ENCODE results near the gene PFDN2. TPM values are rescaled to one million over a fixed set of nuclear protein-coding genes. Genes with fewer than 3 reads are reported as not detected.
A peak's percentile ranks its signal among the peaks of the same experiment; 100 is the strongest.

PFDN2 gene
- 100 to 1,000 TPM in 2 of 6 experiments, 10 to 100 TPM in 4; 77.4 to 114 (median 92.8) TPM for total RNA-seq (2021; fragmentation: NEBNext Ultra II Directional; extraction: Animal tissue kit (Norgen Biotek cat#: 25700))
- long read RNA-seq, transcript PFDN2-201 (4 exons, 677 nt): major isoform, 98 of 104 reads
- long read RNA-seq, partial matches to known transcripts: 0 of 104 reads
- long read RNA-seq, other reads (novel, unspliced or antisense): 2 of 104 reads

- TF ChIP-seq CTCF (IDR thresholded peaks at IDR 0.05): no peak
- DNase-seq: peak; percentile 74
- peaks cover 63% of the 10 kb centered on the region for H3K4me1 Mint-ChIP-seq (ENCODE audit: low read depth)
- peak within 1 kb of the TSS; percentile 97 for H3K4me3 Mint-ChIP-seq
- peak within 1 kb of the TSS; percentile 98 for H3K27ac Mint-ChIP-seq
- H3K27me3 Mint-ChIP-seq (ENCODE audit: insufficient read depth): no peaks in the 10 kb centered on the region; the same call in none of the 2 replicates
- peaks cover 13% of the 10 kb centered on the region; the same call in 1 of the 2 replicates for H3K36me3 Mint-ChIP-seq (ENCODE audit: low read depth)
- H3K9me3 Mint-ChIP-seq: no peaks in the 10 kb centered on the region
These were observed at the start of gene PFDN2, which contains the start of gene NIT1 for GRCh38 chr1:161117759-161118581. Gene PFDN2, minus strand, starts transcription at chr1:161118037. Its CDS starts 11 bp downstream, at chr1:161118026. Gene NIT1, plus strand, starts transcription at chr1:161118105. Its CDS starts 72 bp downstream, at chr1:161118177.

GRCh38 chr1:161166669-161167548 lies 49.1 kb upstream of the PFDN2 start:
- DNase-seq: peak; percentile 20
- no peaks in the 10 kb centered on the region; the same call in none of the 2 replicates for H3K27me3 Mint-ChIP-seq (ENCODE audit: insufficient read depth)
- H3K36me3 Mint-ChIP-seq (ENCODE audit: low read depth): peaks cover 5% of the 10 kb centered on the region; the same call in 1 of the 2 replicates
- no peak for TF ChIP-seq CTCF (IDR thresholded peaks at IDR 0.05)
- peak overlapping the region; percentile 94 for H3K4me3 Mint-ChIP-seq
- peaks cover 25% of the 10 kb centered on the region for H3K4me1 Mint-ChIP-seq (ENCODE audit: low read depth)
- no peaks in the 10 kb centered on the region for H3K9me3 Mint-ChIP-seq
- peak overlapping the region; percentile 100 for H3K27ac Mint-ChIP-seq

GRCh38 chr1:161165742-161166668 lies 48.2 kb upstream of the PFDN2 start, which contains the start of gene PPOX:
Gene PPOX, plus strand, starts transcription at chr1:161166426. Its CDS starts 422 bp downstream, at chr1:161166848.
- Mint-ChIP-seq H3K4me1 (ENCODE audit: low read depth) (peaks cover 30% of the 10 kb centered on the region), H3K4me3 (peak within 1 kb of the TSS; percentile 94), H3K36me3 (ENCODE audit: low read depth) (peaks cover 2% of the 10 kb centered on the region), H3K27me3 (ENCODE audit: insufficient read depth) (no peaks in the 10 kb centered on the region; the same call in none of the 2 replicates), H3K9me3 (no peaks in the 10 kb centered on the region), H3K27ac (peak within 1 kb of the TSS; percentile 100)
- DNase-seq: peak; percentile 99
- peak; percentile 74 for TF ChIP-seq CTCF (IDR thresholded peaks at IDR 0.05)

GRCh38 chr1:161164901-161165610 lies 47.2 kb upstream of the PFDN2 start:
- peaks cover 35% of the 10 kb centered on the region for H3K4me1 Mint-ChIP-seq (ENCODE audit: low read depth)
- H3K27ac Mint-ChIP-seq: peak overlapping the region; percentile 100
- peaks cover 3% of the 10 kb centered on the region; the same call in 1 of the 2 replicates for H3K36me3 Mint-ChIP-seq (ENCODE audit: low read depth)
- no peak for TF ChIP-seq CTCF (IDR thresholded peaks at IDR 0.05)
- DNase-seq: no peak
- no peaks in the 10 kb centered on the region; the same call in none of the 2 replicates for H3K27me3 Mint-ChIP-seq (ENCODE audit: insufficient read depth)
- peak overlapping the region; percentile 94 for H3K4me3 Mint-ChIP-seq
- no peaks in the 10 kb centered on the region for H3K9me3 Mint-ChIP-seq

Measured in HFFc6 (cell line).